ENCODE data around the gene PARD6A.

The PARD6A gene

GRCh38 chr16:67660564-67661028, at the start of gene PARD6A:
PARD6A (plus strand) TSS chr16:67660960; CDS start chr16:67661039, 79 bp downstream.
- peak; percentile 52 to 97 (median 92) for DNase-seq

GRCh38 chr16:67613808-67614207, 47.0 kb upstream of the PARD6A start:
- DNase-seq, result no peak

GRCh38 chr16:67628216-67628615, 32.5 kb upstream of the PARD6A start:
- DNase-seq, result no peak

- peak in 4 of 51 donors; percentile 16 to 69 (median 28) for DNase-seq
Observed at GRCh38 chr16:67632415-67633172, 28.2 kb upstream of the PARD6A start.

GRCh38 chr16:67636713-67637112, 24.0 kb upstream of the PARD6A start:
- DNase-seq, result no peak

- no peak for DNase-seq
Observed at GRCh38 chr16:67637625-67638024, 23.1 kb upstream of the PARD6A start.

- peak in 41 of 51 donors; percentile 14 to 84 (median 62) for DNase-seq
Observed at GRCh38 chr16:67641779-67642708, 18.7 kb upstream of the PARD6A start.

GRCh38 chr16:67644038-67644437, 16.7 kb upstream of the PARD6A start:
- DNase-seq, result no peak

- no peak for DNase-seq
Observed at GRCh38 chr16:67645397-67646121, 15.2 kb upstream of the PARD6A start.

- no peak for DNase-seq
Observed at GRCh38 chr16:67647111-67647651, 13.6 kb upstream of the PARD6A start.

GRCh38 chr16:67647681-67648080, 13.1 kb upstream of the PARD6A start:
- no peak for DNase-seq

GRCh38 chr16:67648088-67648763, 12.5 kb upstream of the PARD6A start:
- no peak for DNase-seq

- no peak for DNase-seq
Observed at GRCh38 chr16:67648764-67649407, 11.9 kb upstream of the PARD6A start.

- DNase-seq, result no peak
Observed at GRCh38 chr16:67649494-67649931, 11.2 kb upstream of the PARD6A start.

GRCh38 chr16:67650023-67650422, 10.7 kb upstream of the PARD6A start:
- DNase-seq, result no peak

- DNase-seq, result no peak
Observed at GRCh38 chr16:67651039-67651438, 9.7 kb upstream of the PARD6A start.

- no peak for DNase-seq
Observed at GRCh38 chr16:67651847-67652246, 8.9 kb upstream of the PARD6A start.

- DNase-seq, result peak in 5 of 51 donors; percentile 18 to 39 (median 29)
Observed at GRCh38 chr16:67652578-67653127, 8.1 kb upstream of the PARD6A start.

- peak in 4 of 51 donors; percentile 20 to 45 (median 28) for DNase-seq
Observed at GRCh38 chr16:67653128-67653788, 7.5 kb upstream of the PARD6A start.
